ENCODE measurements around the gene PHKB. TPM values are rescaled to one million over a fixed set of nuclear protein-coding genes. Genes with fewer than 3 reads are reported as not detected.

The PHKB gene
- total RNA-seq, 4 donors from 2014 or later, result 110 to 198 (median 168) TPM

DNA sequence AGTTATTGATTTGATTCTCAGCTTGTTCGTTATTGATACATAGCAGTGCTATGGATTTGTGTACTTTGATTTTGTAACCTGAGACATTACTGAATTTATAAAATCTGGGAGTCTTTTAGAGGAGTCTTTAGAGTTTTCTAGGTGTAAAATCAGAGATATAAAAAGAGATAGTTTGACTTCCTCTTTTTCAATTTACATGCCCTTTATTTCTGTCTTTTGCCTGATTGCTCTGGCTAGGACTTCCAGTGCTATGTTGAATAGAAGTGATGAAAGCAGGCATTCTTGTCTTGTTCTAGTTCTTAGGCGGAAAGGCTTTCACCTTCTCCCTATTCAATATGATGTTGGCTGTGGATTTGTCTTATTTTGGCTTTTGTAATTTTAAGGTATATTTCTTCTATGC lies 106.2 kb downstream of the PHKB start:
- no peaks in the 10 kb centered on the region for H3K9me3 ChIP-seq
- no peak for DNase-seq
- H3K4me3 ChIP-seq (replicated peaks in 1 of 3), result no peak overlapping the region
- WGBS, 2 donors, result 95 to 99% methylated on average over 2 of the region's 2 CpGs
- no peaks in the 10 kb centered on the region for H3K36me3 ChIP-seq
- no peak overlapping the region for H3K27ac ChIP-seq
- H3K4me1 ChIP-seq, result no peaks in the 10 kb centered on the region
- intact Hi-C loops (cut with DNase I), result no loop called here
- no peak for TF ChIP-seq POLR2A (IDR thresholded peaks at IDR 0.05)
- TF ChIP-seq CTCF (IDR thresholded peaks at IDR 0.05), result no peak
- no peaks in the 10 kb centered on the region for H3K27me3 ChIP-seq

DNA sequence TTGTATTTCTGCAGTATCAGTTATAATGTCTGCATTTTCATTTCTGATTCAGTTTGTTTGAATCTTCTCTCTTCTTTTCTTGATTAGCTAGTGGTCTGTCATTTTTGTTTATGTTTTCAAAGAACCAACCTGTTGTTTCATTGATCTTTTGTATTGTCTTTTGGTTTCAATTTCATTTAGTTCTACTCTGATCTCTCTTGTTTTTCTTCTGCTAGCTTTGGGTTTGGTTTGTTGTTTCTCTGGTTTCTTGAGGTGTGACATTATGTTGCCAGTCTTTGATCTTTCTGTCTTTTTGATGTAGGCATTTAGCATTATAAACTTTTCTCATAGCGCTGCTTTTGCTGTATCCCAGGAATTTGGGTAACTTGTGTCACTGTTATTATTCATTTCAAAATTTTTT lies 107.2 kb downstream of the PHKB start:
- no peak for TF ChIP-seq POLR2A (IDR thresholded peaks at IDR 0.05)
- TF ChIP-seq CTCF (IDR thresholded peaks at IDR 0.05), result no peak

GRCh38 chr16:47571049-47571448 lies 109.9 kb downstream of the PHKB start:
- Histone ChIP-seq H3K9me3 (no peaks in the 10 kb centered on the region), H3K36me3 (no peaks in the 10 kb centered on the region), H3K27ac (no peak overlapping the region), H3K4me1 (no peaks in the 10 kb centered on the region), H3K4me3 (replicated peaks in 1 of 3) (no peak overlapping the region), H3K27me3 (no peaks in the 10 kb centered on the region)
- TF ChIP-seq POLR2A (IDR thresholded peaks at IDR 0.05) (no peak), CTCF (IDR thresholded peaks at IDR 0.05) (no peak)
- no peak for DNase-seq
- intact Hi-C loops (cut with DNase I), result no loop called here

More for the DNA sequence above, 107.2 kb downstream of the PHKB start:
- Histone ChIP-seq H3K4me1 (no peaks in the 10 kb centered on the region), H3K36me3 (no peaks in the 10 kb centered on the region), H3K27me3 (no peaks in the 10 kb centered on the region), H3K27ac (no peak overlapping the region), H3K9me3 (no peaks in the 10 kb centered on the region), H3K4me3 (replicated peaks in 1 of 3) (no peak overlapping the region)
- intact Hi-C loops (cut with DNase I), result no loop called here
- 83 to 95% methylated on average over 1 of the region's 1 CpG for WGBS, 2 donors
- DNase-seq, result no peak

DNA sequence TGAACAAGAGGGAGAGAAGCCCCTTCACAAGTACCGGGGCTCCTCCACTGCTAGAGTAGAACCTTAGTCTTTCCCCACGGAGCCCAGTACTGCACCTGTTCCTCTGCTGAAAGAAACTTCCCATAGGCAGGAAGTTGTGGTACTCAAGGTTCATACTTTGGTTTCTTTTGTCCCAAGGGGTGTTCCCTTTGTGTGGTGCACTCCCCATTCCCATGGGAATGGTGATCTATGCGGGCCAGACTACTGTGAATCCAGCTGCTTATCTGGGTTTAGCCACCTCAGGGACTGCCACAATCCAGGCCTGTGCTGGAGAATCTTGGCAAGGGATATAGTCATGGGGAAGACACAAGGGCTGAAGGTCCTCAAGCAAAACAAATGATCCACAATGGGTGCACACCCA lies 110.6 kb downstream of the PHKB start:
- no peak for DNase-seq
- H3K27me3 ChIP-seq, result no peaks in the 10 kb centered on the region
- H3K27ac ChIP-seq, result no peak overlapping the region
- no peak overlapping the region for H3K4me3 ChIP-seq (replicated peaks in 1 of 3)
- WGBS, 2 donors, result 84 to 98% methylated on average over 3 of the region's 3 CpGs
- intact Hi-C loops (cut with DNase I), result no loop called here
- no peaks in the 10 kb centered on the region for H3K9me3 ChIP-seq
- TF ChIP-seq CTCF (IDR thresholded peaks at IDR 0.05) (no peak), POLR2A (IDR thresholded peaks at IDR 0.05) (no peak)
- H3K4me1 ChIP-seq, result no peaks in the 10 kb centered on the region
- H3K36me3 ChIP-seq, result no peaks in the 10 kb centered on the region

DNA sequence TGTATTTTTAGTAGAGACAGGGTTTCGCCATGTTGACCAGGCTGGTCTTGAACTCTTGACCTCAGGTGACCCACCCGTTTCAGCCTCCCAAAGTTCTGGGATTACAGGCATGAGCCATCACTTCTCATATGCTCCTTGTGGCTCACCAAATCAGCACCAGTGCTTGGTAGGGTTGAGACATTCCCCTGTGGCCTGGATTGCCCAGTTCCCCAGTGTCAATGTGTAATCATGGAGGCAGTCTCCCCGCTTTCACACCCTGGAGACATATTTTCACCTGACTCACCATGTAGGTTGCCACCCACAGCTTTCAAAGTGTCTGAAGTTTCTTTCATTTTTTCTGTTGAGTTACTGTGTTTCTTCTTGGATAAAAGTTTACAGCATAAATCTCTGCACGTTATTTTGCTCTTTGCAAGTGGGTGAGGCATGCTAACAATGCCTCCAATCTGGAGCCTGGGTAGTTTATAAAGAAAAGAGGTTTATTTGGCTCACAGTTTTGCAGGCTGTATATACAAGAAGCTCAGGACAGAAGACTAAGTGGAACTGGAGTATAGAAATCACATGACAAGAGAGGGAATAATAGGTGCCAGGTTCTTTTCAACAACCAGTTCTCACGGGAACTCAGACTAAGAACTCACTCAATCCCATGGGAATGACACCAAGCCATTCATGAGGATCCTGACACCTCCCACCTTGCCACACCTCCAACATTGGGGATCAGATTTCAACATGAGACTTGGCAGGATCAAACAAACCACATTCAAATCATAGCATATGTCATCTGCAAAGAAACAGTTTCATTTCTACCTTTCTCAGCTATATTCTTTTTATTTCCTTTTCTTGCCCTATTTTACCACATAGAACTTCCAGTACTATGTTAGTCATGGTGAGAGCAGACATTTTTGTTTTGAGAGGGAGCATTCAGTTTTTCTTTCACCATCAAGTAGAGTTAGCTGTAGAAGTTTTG lies 113.2 kb downstream of the PHKB start:
- Histone ChIP-seq H3K4me1 (no peaks in the 10 kb centered on the region), H3K27ac (no peak overlapping the region), H3K4me3 (replicated peaks in 1 of 3) (no peak overlapping the region), H3K9me3 (no peaks in the 10 kb centered on the region), H3K27me3 (no peaks in the 10 kb centered on the region), H3K36me3 (no peaks in the 10 kb centered on the region)
- WGBS, 2 donors, result 85 to 88% methylated on average over 5 of the region's 5 CpGs
- TF ChIP-seq CTCF (IDR thresholded peaks at IDR 0.05) (no peak), POLR2A (IDR thresholded peaks at IDR 0.05) (no peak)
- DNase-seq, result no peak
- intact Hi-C loops (cut with DNase I), result no loop called here

Measured in thyroid gland (tissue), 4 donors.